HFF-Myc (cell line): ENCODE results near the gene MSLN.

Source experiments
- DNase-seq: peaks from one replicate; pipeline ENCODE4 v3.0.0-alpha.2; 2011; ENCODE audit warnings: low read depth; ENCODE audit errors: extremely low read depth
- H3K4me3 ChIP-seq: replicated peaks from 2 replicates; pipeline ENCODE4 v1.5.1; 2011; ENCODE audit warnings: low read depth, mild to moderate bottlenecking, control low read depth, low read length
- TF ChIP-seq, protein P1 (sequence below): IDR thresholded peaks from 2 replicates; pipeline ENCODE4 v1.5.1; 2012; ENCODE audit warnings: mild to moderate bottlenecking, low read depth, low read length, control low read depth; ENCODE audit errors: missing control alignments

The MSLN gene

DNA sequence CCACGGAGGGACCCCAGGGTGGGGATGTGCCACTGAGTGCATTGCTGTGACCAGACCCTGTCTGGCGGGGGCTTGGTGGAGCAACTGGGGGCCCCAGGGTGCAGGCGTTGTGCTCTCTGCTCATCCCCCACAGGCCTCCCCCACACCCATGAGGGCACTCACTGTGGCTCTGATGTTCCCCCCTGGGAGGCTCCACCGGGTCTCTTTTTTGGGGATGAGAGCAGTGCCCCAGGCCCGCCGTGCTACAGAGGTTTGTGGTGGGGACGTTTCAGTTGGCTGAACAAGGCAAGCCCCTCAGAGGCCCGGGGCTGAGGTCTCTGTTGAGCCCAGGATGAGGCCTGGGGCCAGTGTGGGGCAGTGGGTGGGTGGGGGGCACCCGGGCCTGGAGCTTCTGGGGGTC, 36.8 kb upstream of the MSLN start:
- H3K4me3 ChIP-seq: no peak overlapping the region
- DNase-seq: no peak
- TF ChIP-seq, protein P1, sequence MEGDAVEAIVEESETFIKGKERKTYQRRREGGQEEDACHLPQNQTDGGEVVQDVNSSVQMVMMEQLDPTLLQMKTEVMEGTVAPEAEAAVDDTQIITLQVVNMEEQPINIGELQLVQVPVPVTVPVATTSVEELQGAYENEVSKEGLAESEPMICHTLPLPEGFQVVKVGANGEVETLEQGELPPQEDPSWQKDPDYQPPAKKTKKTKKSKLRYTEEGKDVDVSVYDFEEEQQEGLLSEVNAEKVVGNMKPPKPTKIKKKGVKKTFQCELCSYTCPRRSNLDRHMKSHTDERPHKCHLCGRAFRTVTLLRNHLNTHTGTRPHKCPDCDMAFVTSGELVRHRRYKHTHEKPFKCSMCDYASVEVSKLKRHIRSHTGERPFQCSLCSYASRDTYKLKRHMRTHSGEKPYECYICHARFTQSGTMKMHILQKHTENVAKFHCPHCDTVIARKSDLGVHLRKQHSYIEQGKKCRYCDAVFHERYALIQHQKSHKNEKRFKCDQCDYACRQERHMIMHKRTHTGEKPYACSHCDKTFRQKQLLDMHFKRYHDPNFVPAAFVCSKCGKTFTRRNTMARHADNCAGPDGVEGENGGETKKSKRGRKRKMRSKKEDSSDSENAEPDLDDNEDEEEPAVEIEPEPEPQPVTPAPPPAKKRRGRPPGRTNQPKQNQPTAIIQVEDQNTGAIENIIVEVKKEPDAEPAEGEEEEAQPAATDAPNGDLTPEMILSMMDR: no peak

DNA sequence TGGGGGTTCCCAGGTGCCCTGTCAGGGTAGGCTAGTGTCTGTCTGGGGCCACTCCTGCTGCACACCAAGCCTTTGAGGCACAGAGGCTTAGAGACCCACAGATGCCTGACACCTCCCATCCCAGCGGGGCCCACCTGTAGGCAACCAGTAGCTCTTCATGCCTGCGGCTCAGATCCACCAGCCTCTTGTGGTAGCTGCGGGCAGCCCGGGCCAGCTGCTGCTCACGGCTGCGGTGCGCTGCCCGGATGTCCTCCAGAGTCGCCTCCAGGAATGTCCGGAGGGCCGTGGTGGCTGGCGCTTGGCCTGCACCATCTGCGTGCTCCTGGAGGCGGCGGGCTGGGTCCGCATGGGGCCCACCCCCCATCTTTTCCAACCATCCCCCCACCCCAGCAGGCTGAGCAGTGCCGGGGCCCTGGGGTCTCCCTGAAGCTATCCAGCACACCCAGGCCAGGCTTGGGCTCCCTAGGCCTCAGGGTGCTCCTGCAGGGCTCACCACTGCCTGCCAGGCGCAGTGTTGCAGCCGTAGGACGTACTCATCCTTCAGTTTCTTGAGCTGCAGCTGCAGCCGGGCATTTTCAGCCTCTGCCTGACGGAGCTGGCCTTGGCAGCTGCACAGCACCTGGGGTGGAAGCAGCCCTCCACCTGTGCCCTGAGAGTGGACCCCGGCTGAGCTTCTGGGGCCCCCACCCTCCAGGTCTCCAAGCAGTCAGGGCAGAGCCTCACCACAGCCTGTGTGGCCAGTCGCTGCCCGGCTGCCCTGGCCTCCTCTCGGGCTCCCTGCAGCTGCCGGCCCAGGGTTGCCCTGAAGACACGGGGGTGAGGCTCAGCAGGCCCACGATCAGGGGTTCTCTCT, 36.1 kb upstream of the MSLN start:
- no peak overlapping the region for H3K4me3 ChIP-seq
- no peak for DNase-seq
- TF ChIP-seq, protein P1: no peak

DNA sequence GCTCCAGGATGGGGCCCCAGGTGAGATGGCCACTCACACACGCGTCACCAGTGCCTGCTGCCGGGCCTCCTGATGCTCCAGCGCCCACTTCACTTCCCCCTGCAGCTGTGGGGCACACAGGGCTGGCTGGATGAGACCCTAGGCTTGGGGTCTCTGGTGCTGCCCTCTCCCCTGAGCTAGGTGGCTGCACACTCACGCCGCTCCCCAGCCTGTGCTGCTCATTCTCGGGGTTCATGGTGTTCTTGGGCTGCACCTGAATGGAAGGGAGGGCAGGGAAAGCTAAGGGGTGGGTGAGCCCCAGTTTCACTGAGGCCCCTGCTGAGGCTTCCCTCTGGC, 35.5 kb upstream of the MSLN start:
- no peak overlapping the region for H3K4me3 ChIP-seq
- TF ChIP-seq, protein P1: no peak
- DNase-seq: no peak

DNA sequence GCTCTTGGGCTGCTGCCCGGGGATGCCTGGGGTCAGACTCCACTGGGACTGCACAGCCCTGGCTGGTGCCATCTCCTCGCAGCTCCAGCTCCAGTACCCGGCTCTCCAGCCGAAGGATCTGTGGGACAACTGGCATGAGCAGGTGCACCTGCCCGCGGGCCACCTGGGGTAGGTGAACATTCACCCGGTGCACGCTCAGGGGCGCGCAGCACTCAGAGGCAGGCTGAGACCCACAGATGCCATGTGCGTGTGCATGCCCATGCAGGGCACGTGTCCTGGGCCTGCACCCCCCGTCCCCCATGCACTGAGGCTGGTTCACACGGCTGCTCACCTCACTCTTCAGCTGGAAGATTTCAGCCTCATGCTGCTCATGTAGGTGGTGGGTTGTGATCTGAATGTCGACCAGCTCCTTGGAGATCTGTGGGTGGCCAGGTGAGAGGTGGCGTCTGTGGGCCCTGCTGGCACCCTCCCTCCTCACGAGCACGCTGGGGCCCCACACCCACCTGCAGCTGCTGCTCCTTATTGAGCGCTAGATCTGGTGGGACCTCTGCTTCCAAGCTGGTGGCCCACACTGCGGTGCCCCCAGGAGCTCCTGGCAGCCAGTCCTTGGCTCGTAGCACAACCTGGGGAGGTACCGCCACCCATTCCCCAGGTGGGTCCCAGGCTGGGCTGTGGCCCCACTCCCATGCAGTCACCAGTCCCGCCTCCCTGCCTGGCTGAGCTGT, 34.9 kb upstream of the MSLN start:
- DNase-seq: no peak
- no peak overlapping the region for H3K4me3 ChIP-seq
- TF ChIP-seq, protein P1: no peak

DNA sequence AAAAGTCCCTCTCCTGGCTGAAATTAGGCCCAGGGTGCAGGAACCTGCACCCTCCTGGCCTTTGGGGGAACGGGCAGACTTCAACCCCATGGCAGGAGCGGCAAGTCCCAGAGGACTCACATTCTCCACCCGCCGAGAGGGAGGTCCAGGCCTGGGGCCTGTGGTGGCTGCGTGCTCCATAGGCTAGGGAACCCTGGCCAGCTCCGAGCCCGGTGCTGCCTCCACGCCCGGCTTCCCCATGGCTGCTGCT, 34.4 kb upstream of the MSLN start:
- TF ChIP-seq, protein P1: no peak
- DNase-seq: no peak
- H3K4me3 ChIP-seq: 0 out of 2 replicates have a peak overlapping the region, but pooled peaks have one; percentile 31

DNA sequence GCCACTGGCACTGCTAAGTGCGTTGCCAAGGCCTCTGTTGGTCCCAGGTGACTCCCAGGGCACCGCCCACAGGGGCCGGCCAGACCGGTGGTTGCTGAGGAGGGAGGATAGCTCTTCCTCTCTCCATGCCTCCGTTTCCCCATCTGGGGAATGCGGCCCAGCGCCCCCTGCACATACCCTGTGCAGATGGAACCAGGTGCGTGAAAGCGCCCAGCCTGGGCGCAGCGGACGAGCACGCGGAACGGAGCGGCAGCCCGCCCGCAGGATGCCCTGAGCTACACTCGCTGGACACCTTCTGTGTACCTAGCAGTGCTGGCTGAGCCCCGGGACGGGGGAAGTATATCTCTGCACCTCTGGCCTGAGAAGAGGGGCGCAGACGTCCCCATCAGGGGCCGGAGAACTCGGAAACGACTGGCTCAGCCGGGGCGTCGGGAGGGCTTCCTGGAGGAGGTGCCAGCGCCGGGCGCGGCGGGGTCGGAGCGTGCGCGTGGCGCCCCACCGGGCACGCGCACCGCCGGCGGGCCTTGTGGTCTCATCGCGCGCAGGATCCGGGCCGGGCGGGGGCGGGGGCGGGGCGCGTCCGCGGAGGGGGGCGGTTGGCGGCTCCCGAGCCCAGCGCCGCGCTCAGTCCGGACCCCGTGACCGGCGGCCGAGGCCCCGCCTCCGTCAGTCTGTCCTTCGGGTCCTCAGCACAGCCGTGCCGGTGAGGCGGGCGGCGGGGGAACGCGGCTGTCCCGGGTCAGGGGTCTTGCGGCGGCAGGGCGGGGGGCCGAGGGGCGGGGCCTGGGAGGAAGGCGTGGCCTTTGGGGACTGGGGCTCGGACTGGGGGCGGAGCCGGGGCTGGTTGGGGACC, 33.9 kb upstream of the MSLN start, which contains the start of the genes CCDC78 and HAGHL:
Gene CCDC78 (minus strand): TSS at position 6 of the 853 bp plus-strand sequence. CDS start 76 bp downstream, outside the sequence.
Gene HAGHL (plus strand): TSS at position 669 of the 853 bp plus-strand sequence. CDS start 404 bp downstream, outside the sequence.
- TF ChIP-seq, protein P1: no peak
- DNase-seq: no peak
- H3K4me3 ChIP-seq: peak within 1 kb of the TSS; percentile 88
